A375 (cell line): ENCODE data around the gene GRK5. TPM values are rescaled to one million over a fixed set of nuclear protein-coding genes. Genes with fewer than 3 reads are reported as not detected.

ENCODE experiments used
- small RNA-seq: library from RNA; depleted of rRNA; stranded (forward); fragments of <200 nt; gene quantifications from one replicate; pipeline ENCODE3, GENCODE V24; 2014
- total RNA-seq: library from RNA; depleted of rRNA; stranded (reverse); fragments of >200 nt; shearing (Covaris generic); gene quantifications from 2 replicates; pipeline ENCODE4 v1.2.3, GENCODE V29; 2014; rRNA removed

GRK5 gene
- total RNA-seq, result 10.1 and 11.0 TPM in 2 replicates

GRCh38 chr10:119207366-119207666 lies at the start of gene GRK5:
GRK5 (plus strand) TSS chr10:119207571; CDS start chr10:119207918, 347 bp downstream.

GRCh38 chr10:119165171-119166117 lies 41.9 kb upstream of the GRK5 start, which contains the start of gene SFXN4:
SFXN4 (minus strand) TSS chr10:119165714; CDS start chr10:119165647, 67 bp downstream.

GRCh38 chr10:119178372-119179119 lies 28.8 kb upstream of the GRK5 start, which contains the start of gene PRDX3:
PRDX3 (minus strand) TSS chr10:119178812; CDS start chr10:119178790, 22 bp downstream.

Small RNAs within 50 kb of the gene (small RNA-seq; reads per million reads assigned to genes)
- not detected for gene MIR4681
- gene RN7SL749P, result not detected

Other genes with a start within 250 kb of the GRK5 start
- gene NANOS1, start 177.9 kb upstream of the GRK5 start, total RNA-seq, result 6.4 and 9.7 TPM in 2 replicates
- 129 TPM in 2 replicates for gene EIF3A, start 126.8 kb upstream of the GRK5 start, total RNA-seq
- 26.3 and 31.0 TPM in 2 replicates for gene DENND10, start 103.5 kb upstream of the GRK5 start, total RNA-seq
- gene SFXN4, start 41.9 kb upstream of the GRK5 start, total RNA-seq, result 23.5 and 28.3 TPM in 2 replicates
- gene PRDX3, start 28.8 kb upstream of the GRK5 start, total RNA-seq, result 99.2 and 103 TPM in 2 replicates